HL-60/S4 (cell line): Measurements from ENCODE around the gene SDHB.

Source experiments
- in situ Hi-C: fragments of 300-500 bp; cut with MboI; formaldehyde crosslinking; loops from 2 replicates; pipeline ENCODE4 v1.14.3; 2022; ENCODE audit warnings: low sequenced_read_pairs

The SDHB gene

DNA sequence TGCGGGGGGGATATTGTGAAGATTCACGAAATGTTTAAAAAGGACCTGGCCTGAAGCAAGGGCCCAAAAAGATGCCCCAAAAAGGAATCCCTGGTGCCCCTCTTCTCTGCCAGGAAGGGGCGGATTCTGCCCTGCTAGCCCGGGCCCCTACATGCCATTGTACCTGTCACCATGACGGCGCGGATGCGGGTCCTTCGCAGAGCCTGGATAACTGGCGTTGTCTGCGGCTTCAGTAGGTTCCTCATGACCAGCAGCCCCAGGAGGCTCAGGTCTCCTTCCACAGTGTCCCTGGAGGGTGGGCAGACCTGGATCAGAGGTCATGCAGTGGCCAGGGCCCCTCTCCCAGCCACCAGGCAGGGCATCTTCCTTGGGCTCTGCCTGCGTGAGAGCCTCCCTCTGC, 62.3 kb downstream of the SDHB start:
- in situ Hi-C loops = no loop called here

DNA sequence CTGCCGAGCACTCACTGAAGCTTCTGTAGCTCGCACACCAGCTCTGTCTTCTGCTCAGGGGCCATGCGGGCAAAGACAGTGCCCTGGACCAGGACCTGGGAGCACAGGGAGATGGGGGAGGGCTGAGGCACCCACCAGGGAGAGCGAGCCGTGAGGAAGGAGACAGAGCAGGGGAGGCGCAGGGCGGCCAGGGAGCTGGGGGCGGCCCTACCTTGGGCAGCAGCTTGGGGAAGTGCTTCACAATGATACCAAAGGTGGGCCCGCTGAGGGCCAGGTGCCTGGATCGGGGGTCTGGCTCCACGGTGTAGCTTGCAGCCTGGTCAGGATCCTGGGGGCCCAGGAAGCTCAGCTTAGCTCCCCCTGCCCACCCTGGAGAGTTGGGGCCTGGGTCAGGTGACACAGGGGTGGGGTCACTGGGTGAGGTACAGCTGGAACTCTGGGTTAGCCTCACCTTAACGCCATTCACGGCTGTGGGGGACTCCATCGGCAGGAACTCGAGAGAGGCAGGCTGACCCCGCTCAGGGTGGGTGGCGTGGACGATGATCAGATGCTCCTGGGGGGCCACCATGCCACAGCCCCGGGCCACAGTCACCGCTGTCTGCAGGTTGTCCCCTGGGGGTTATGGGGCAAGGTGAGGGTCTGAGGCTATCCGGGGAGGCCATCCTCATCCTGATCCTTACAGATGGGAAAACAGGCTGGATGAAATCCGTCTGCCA, 64.0 kb downstream of the SDHB start:
- in situ Hi-C loops = no loop called here

DNA sequence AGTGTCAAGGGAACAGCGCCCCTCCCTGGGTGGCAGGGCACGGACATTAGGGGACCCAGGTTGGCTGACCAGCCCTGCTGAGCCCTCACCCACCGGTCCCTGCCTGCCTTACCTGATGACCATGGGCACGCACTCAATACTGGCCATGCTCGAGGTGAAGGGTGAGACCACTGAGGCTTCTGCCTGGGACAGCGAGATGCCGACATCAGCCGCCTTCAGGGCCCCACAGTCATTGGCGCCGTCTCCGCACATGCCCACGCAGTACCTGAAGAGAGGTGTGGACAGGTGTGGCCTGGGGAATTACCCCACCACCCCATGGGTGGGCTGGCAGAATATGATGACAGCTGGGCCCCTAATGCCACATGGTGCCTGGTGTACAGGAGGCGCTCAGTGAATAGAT, 65.6 kb downstream of the SDHB start:
- in situ Hi-C loops = no loop called here

DNA sequence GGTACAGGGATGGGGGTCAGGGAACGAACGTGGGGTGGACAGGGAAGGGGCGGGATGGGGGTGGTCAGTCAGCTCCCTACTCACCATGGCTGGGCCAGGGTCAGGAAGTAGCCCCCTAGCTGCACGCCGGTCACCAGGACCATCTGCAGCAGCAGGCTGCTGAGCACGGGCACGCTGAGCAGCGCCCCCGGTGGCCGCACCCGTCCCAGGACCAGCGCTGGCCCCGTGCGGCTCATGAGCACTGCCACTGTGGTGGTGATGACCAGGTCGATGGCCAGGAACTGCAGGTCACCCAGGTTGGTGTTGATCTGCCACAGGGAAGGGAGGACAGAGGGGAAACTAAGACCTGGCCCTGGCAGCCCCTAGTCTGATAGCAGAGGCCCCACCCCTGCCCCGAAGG, 66.9 kb downstream of the SDHB start:
- in situ Hi-C loops = no loop called here

DNA sequence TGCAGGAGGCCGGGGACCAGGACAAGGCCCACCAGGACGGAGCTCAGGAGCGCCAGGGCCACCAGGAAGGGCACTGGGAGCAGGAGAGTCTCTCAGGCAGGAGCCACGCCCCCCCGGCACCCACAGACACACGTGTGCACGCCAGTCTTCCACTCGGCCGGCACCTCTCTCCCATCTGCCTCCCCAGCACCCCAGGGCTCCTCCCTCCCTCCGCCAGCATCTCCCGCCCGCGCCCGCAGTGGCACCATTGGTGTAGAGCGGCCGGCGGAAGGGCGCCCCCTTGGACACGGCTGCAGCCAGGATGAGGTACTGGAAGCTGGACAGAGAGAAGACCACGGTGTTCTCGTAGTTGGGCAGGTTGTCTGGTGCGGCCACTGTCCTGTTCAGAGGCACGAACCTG, 67.3 kb downstream of the SDHB start:
- in situ Hi-C loops = no loop called here

DNA sequence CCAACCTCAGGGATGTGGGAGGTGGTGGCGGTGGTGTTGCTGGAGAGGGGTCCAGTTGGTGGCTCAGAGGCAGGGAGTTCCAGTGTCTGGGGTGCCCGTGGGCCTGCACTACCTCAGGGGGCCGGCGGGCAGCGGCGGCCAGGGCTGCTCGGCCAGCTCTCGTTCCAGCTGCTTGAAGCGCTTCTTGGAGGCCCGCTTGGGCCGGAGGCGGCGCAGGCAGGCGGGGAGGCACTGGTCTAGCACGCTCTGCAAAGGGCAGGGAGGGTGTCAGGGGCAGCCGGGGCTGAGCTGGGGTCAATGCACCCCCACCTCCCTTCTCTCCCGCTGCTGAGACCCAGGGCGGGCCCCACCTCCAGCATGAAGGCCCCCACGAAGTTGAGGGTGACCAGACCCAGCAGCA, 67.7 kb downstream of the SDHB start:
- in situ Hi-C loops = no loop called here

DNA sequence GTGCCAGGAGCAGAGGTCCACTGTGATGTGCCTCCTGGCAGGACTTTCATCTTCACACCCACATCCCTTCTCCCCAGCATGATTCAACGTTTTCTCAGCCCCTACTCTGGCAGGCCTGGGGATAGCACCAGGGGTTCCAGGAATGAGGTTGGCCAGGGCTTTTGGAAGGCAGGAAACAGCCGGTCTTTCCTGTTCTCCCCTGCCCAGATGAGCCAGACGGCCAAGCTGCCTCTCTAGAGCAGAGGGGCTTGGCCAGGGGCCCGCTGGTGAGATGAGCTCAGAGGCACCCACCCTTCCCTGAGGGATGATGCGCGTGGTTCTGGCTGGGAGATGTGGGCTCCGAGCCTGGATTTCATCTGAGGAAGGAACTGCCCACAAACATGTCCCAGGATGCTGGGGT, 69.1 kb downstream of the SDHB start:
- in situ Hi-C loops = no loop called here

DNA sequence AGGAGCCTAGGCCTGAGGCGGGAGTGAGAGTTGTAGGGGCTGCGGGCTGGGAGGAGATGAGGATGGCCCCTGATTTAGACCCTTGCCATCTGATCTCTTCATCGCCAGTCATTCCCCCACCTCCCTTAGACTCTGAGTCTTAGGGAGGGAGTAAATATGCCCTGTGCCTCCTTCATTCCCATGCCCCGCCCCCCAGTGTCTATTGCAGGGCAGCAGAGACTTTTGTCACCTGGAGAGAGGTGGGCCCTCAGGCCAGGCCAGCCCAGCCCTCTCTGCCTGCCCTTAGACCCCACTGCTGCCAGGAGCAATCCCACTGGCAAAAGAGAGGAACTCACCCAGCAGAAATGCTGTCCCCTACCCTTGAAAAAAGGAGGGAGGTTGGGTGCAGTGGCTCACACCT, 70.2 kb downstream of the SDHB start:
- in situ Hi-C loops = no loop called here

DNA sequence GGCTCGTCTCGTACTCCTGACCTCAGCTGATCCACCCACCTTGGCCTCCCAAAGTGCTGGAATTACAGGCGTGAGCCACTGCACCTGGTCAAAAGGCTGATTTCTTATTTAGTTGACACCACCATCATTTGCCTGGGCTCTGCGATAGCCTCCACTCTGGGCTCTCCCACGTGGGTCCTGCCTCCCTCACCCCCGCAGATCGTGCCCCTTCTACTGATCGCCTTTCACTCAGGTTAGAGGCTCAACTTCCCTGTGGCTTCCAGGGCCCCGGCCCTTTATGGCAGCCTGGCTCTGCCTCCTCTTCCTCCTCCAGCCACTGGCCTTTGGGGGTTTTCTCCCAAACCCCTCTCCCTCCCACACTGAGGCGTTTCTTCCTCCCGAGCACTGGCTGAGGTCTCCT, 70.9 kb downstream of the SDHB start:
- in situ Hi-C loops = no loop called here

DNA sequence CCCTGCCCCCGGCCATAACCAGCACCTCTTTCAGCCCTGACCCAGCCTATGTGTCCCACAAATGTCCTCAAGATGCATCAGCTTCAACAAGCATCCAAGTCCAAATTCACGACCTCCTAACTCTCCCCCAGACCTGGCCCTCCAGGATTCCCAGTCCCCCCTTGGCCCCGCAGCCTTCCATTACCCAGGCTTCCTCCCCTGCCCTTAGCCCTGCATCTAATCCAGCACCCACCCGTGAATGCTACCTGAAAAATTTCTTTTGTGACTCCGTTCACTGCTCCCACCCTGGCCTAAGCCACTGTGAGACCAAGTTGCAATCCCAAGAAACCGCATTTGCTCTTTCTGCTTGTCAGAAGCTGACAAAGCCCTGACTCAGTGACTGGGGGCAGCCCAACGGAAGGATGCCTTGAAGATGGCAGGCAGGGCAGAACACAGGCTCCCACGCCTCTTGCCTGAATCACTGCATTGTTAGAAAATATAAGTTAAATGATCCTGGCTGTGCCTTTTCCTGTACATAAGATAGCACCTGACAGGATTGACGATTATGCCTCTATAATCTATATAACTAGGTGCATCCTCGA, 72.5 kb downstream of the SDHB start:
- in situ Hi-C loops = no loop called here

DNA sequence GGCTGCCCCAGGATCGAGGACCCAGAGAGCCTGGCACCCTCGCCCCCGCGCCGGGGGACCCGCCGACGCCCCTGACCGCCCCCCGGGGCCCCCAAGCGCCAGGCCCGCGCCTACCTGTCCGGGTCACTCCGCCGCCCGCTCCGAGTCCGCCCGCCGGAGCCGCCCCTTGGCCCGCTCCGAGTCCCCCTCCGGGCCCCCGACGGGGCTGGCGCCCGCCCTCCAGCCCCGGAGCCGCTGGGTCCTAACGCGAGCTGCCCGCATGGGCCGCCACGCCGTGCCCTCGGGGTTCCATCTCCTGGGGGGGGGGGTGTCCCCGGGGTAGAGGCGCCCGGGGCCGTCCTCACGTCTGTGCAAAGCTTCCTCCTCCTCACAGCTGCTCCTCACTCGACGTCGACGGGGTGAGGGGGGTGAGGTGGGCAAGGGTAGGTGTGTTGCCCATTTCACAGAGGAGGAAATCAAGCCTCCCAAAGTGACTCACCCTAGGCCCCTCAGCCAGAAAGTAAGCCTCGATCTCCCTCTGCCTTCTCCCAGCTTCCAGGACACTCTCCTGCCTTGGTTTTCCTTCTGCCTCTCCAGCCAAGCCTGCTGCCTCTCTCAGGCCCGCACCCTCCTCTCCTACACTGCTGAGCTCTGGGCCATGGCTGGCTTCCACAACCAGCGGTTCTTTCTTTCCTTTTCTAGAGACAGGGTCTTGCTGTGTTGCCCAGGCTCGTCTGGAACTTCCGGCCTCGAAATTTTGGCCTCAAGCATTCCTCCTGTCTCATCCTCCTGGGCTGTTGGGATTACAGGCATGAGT, 73.2 kb downstream of the SDHB start, which contains the start of gene MFAP2:
TSS of gene MFAP2 (minus strand) at position 148 of the 796 bp plus-strand sequence. CDS start 2,347 bp downstream, outside the sequence.
- in situ Hi-C loops = no loop called here

DNA sequence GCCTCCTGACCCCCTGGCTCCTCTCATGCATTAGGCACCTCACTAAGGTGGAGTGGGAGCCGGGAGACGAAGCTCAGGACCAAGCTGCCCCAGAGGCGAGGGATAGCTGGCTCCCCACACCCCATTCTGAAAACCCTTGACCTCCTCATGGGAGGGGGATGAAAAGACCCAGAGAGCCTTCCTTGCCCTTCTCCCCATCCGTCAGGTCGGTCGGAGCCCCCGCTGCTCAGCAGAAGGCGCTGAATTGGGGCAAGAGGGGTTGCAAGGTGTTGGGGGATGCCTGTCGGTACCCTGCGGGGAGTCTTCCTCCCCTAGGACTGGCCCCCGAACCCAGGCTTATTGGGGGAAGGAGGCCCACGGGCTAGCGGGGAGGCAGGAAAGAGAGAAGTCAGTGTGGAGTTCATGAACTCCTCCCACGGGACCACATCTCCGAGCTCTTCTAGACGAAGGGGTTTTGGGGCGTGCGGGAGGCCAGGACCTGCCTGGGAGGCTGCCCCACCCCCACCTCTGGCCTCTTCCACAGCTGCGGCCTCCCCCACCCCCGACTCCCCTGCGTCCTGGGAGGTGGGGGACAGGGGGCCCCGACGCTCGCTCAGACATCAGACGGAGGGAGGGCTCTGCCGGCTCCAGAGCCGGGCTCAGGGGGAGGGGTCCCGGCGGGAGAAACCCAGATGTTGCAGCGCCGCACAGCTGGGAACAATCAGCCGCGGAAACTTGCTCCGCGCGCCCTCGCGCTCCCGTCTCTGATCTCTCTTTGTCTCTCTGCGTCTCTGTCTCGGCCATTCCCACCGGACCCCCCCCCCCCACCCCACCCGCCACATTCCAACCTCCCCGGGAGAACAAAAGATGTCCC, 74.1 kb downstream of the SDHB start:
- in situ Hi-C loops = no loop called here

DNA sequence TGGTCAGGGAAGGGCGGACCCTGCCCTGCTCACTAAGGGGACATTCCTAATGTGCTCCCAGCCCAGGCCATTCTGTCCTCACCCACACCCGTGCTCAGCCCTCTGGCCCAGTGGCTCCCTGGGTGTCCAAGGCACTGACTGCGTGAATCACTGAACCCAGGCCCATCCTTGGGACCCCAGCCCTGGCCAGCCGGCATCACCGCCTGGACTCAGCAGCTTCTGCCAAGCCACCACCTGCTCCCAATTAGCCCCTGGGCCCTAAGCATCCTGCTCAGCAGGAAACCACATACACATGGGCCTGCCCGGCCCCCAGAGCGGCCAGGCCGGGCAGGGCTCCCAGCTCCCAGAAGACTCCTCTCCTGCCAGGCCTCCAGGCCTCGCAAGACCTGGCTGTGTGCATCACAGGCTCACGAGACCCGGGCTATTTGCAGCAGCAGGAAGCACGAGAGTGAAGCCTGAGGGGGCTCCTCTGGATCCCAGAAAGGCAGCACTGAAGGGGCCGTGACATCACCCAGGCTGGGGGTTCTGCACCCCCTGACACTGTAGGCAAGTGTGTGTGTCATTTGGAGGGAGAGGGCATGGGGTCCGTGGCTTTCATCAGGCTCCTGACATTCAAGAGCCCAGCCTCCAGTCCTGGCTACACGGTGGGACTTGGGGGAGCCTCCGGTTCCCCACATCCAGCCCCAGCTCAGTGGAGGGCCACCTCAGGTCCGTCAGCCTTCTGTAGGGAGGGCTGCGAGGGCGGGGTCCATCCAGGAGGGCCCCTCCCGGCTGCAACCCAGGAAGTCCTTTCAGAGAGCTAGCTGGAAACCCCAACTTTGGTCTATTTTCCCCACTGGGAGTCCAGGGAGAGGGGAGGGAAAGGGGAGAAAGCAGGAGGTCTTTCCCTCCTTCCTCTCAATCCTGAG, 75.0 kb downstream of the SDHB start:
- in situ Hi-C loops = no loop called here

DNA sequence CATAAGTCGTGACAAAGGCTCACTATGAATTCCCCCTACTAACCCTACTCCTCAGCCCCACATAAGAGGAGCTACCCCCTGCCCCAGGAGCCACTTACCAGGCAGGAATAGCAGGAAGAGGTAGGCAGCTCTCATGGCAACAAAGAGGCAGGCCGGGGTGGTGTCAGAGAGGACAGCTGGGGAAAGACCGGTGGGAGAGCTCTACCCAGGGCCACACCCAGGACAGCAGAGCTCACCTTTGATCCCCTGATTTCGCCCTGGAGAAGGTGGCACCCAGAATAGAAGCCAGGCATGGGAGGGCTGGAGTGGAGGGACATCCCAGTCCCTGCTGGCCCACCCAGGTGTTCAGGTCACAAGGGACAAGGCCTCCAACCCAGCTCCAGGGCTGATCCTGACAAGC, 75.7 kb downstream of the SDHB start:
- in situ Hi-C loops = no loop called here

DNA sequence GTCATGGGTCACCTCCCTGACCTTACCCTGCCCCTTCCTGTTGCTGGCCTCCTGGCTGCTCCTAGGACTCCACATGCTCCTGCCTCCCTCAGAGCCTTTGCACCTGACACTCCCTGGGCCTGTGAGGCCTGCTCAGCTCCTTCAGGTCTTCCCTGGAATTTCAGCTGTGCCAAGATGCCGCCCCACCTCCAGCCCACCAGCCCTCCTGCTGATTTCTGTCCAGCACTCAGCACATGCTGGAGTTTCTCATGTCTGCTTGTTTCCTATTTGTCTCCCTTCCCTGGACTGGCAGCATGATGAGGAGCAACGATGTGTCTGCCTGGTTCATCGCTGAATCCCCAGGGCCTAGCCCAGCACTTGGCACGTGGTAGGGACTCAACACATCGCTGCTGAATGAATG, 76.5 kb downstream of the SDHB start:
- in situ Hi-C loops = no loop called here

DNA sequence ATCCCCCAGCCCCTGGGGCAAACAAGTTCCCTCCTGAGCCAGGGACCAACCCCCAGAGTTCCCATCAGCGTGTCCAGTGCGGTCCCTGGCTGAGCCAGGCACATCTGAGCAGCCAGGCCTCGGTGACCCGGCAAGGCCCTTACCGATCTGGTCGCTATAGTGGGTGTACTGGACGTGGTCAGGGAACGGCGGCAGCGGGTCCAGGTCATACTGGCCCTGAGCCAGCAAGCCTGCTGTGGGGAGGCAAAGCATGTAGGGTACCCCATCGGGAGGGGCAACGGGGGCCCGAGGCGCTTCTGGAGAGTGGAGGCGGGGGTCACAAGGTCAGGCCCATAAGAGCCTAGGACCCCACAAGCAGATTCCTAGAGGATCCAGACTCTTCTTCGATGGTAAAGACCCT, 76.9 kb downstream of the SDHB start:
- in situ Hi-C loops = no loop called here

DNA sequence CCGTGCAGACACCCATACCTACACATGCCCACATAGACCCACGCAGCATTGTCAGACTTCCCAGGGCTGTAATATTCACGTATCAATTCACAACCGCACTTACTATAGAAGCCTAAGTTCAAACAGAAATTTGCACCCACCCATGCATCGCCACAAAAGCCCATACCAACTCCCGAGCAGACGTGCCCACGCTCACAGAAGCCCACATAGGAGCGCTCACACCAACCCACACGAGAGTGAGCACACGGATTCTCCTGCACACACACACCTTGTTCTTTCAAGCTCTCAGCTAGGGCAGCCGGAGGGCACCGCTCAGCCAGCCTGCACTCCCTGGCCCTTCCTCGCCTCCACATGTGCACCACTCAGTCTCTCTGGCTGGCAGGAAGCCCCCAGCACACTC, 78.0 kb downstream of the SDHB start:
- in situ Hi-C loops = no loop called here

DNA sequence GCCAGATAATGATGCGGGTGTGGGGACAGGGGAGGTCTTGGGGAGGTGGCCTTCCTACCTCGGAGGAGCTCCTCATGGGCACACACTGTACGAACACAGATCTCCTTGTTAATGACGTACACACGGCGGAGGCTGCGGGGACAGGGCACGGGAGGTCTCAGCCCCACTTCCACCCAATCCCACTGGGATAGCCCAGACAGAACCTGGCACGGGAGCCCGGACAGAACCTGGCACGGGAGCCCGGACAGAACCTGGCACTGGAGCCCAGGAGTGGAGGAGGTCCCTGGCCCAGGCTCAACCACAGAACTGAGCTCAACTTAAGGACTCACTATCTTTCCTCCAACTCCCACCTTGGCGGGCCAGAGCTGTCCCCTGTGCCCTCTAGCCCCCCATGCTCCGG, 78.6 kb downstream of the SDHB start:
- in situ Hi-C loops = no loop called here

DNA sequence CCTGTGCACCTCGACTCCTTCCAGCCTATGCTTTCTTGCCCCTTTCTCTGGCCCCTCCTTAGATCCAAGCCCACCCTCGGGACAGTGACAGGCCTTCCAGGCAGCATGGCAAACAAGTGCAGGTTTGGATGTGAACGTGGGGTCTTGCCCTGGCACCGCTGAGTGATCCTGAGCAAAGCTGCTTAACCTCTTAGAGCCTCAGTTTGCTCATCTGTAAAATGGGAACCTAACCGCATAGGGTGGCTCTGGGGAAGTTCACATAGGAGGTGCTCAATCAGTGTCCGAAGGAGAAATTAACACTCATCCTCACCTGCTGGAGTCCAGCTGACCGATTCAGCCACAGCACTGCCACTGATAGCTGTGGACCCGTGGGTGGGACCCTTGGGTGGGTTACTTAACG, 80.6 kb downstream of the SDHB start:
- in situ Hi-C loops = no loop called here

DNA sequence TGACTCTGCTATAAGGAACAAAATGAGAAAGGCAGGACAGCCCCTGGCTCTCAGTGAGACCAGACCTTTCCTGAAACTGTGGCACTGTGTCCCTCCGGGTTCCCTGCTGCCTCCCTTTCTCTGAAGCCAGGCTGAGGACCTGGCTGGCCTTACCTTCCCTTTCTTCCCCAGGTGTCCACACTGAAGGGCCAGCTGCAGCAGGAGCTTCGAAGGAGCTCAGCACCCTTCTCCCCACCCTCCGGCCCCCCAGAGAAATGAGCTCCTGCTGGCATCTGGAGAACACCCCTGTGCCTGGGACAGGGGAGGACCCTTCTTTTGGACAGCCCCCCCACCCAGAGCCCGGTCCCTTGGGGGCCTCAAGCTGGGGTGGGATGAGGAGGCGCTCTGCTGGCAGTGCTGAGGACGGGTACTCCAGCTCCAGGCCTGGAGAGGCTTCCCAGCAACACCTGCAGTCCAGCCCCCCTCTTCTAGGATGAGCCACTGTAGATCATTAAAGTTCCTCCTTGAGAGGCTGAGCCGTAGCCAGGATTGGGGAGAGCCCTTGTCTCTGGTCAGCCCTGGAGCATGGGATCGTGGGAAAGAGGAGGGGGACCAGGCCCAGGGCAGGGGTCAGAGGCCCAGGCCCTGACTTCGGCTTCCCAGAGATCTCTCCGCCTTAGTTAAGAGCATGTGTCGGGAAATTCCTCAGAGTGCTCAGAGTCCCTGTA, 81.5 kb downstream of the SDHB start:
- in situ Hi-C loops = no loop called here
